Ramos (cell line): ENCODE measurements around the gene OSMR.

ENCODE experiments used
- in situ Hi-C: fragments of 300-500 bp; cut with MboI; formaldehyde crosslinking; loops from one replicate; pipeline ENCODE4 v1.14.3; 2022; ENCODE audit warnings: low sequenced_read_pairs; ENCODE audit not compliant: unreplicated experiment

Gene OSMR

DNA sequence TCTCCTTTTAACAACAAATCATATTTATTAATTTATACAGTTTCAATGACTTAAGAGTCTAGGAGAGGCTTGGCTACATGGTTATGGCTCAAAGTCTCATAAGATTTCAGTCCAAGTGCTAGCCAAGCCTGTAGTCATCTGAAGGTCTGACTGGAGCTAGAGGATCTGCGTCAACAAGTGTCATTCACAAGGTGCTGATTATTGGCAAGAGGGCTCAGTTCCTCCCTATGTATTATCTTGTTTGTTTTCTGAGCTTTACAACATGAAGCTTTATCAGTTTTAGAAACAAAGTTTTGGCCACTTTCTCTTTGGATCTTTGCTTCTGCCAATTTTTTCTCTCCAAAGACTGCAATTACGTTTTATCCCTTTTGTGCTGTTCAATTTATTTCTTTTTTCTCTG is 133.7 kb downstream of the OSMR start:
- in situ Hi-C loops: no loop called here
